ENCODE data around the gene CTSE.
"Not testable (repeated sequence)": the region's sequence is repeated elsewhere in the genome, so short reads cannot be mapped to it uniquely, and the experiment has no call there.

The CTSE gene

GRCh38 chr1:206023695-206024094, at the start of gene CTSE:
TSS of gene CTSE (minus strand) at chr1:206023895. CDS start at chr1:206023791, 104 bp downstream.
- no peak for DNase-seq

DNA sequence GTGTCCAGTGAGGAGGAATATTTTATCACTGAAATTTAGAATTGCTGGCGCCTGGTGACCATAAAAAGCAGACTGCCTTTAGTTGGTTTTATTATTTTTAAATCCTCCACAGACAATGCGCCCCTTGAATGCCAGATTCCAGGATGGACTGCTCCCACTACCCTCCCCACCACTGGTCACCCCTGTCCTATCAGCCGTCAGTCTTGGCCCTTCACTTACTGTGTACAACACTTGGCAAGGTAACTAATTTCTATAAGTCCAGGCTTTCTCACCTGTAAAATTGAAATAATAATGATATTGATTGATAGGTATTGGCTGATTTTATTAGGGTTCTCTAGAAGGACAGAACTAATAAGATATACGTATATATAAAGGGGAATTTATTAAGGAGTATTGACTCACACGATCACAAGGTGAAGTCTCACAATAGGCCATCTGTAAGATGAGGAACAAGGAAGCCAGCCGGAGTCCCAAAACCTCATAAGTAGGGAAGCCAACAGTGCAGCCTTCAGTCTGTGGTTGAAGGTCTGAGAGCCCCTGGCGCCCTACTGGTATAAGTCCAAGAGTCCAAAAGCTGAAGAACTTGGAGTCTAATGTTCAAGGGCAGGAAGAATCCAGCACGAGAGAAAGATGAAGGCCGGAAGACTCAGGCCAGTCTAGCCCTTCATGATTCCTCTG, 47.1 kb upstream of the CTSE start:
- no peak for DNase-seq

DNA sequence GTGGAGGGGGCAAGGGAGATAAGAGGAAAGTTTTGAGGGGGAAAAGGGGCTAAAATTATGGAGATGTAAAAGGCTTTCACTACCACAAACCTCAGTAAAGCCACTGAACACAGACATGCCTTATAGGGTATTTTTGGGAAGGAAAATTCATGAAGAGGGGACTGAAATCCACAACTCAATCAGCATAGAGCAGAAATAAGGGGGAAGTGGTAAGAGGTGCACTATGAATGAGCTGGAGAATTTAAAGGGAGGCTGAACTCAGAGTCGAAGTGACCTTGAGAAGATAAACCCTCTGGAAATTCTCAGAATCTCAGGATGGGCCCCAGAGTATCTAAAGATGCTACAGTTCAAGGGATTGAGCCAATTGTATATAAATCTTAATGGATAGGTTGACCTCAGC, 44.6 kb upstream of the CTSE start:
- no peak for DNase-seq

DNA sequence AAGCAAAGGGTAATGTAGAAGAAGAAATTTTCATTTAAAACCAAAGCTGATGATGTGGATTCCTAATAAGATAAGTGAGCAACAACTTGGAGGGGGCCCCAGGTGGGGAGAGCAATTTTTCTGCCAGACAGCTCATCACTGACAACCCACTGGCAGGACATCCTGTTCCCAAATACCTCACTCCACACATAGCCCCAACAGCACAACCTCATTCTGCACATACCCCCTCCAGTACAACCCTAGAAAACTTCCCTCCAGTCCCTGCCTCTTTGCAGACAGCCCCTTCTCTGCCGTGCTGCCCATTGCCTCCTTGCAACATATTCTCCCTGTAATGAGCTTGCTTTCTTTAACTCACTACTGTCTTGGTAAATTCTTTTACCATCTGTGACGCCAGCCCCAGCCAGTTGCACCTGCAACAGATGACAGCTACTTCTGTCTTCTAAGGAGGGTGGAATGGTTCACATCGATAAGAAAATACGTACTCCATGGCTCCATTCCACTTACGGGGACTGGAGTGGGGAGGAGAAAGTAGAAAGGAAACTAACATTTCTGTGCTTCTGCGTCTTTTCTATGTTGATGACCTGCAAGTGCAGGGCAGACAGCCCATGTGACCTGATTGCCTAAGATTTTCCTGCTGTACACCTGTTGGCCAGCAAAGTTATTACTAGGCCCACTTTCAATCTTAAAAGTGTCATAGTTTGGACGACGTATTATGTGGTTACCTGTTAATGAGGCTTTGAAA, 44.0 kb upstream of the CTSE start:
- no peak for DNase-seq

- DNase-seq, result peak; percentile 12
These were observed 42.9 kb upstream of the CTSE start for GRCh38 chr1:206066479-206067171.

GRCh38 chr1:206065547-206066145, 42.0 kb upstream of the CTSE start:
- no peak for DNase-seq

DNA sequence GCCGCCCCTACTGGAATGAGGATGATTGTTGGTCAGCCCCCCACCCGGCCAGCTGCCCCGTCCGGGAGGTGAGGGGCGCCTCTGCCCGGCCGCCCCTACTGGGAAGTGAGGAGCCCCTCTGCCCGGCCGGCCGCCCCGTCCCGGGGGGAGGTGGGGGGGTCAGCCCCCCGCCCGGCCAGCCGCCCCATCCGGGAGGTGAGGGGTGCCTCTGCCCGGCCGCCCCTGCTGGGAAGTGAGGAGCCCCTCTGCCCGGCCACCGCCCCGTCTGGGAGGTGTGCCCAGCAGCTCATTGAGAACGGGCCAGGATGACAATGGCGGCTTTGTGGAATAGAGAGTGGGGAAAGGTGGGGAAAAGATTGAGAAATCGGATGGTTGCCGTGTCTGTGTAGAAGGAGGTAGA, 40.8 kb upstream of the CTSE start:
- not testable (repeated sequence) for DNase-seq

DNA sequence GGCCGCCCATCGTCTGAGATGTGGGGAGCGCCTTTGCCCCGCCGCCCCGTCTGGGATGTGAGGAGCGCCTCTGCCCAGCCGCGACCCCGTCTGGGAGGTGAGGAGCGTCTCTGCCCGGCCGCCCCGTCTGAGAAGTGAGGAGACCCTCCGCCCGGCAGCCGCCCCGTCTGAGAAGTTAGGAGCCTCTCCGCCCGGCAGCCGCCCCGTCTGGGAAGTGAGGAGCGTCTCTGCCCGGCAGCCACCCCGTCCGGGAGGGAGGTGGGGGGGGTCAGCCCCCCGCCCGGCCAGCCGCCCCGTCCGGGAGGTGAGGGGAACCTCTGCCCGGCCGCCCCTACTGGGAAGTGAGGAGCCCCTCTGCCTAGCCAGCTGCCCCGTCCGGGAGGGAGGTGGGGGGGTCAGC, 40.3 kb upstream of the CTSE start:
- not testable (repeated sequence) for DNase-seq

DNA sequence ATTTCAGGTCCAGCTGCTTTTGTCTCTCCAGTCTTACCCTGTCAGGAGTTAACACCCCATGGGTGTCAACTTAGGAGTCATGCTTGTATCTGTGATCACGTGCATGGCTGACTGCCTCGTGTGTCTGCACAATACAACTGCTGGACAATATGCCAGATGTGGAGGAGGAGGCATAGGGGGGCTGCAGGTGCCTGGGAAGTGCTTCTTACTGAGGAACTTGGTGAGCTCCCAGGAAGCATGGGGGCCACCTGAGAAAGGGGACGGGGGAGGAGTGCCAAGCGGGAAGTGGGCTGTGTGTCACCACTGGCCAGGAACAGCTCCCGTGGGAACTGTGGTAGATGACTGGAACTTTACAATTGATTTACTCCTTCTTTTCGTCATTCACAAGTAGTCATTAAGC, 38.8 kb upstream of the CTSE start:
- DNase-seq, result no peak

DNA sequence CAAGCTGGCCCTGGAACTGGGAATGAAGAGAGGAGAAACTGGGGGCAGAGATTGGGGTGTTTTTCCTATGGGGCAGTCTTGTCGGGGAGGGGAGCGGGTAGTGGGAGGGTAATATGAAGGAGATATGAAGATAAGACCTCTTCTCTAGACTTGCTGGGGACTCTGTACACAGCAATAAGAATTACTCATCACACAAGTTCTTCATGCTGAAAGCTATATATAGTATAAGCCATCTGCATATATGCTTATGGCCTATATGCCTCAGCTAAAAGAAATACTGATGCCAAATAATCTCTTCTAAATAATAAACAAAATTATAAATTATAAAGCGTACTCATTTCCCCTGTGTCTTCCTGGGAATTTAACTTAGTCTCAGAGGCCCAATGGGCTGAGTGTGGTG, 37.1 kb upstream of the CTSE start:
- no peak for DNase-seq

DNA sequence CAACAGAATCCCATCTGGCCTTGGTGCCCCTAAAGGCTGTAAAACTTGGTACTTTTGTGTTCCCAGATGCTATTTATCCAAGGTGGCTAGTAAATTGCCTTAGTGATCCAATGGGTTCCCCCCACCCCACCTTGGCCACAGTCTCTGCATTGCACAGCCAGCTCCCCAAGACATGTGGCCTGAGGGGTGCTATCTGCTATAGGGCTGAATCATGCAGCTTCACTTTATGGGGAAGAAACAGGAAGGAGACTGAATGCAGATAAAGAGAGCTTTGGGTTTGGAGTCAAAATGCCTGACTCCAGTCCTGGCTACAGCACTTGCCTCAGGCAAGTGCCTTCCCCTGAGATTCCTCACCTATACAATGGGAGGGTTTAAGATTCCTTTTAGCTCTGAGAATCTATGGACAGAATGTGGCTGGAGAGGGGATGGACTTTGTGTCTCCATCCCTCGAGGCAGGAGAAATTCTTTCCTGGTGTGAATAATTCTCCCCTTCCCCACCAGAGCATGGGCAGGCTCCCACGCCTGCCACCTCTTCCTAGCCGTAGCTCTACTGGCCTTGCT, 35.7 kb upstream of the CTSE start:
- no peak for DNase-seq

GRCh38 chr1:206058927-206059292, 35.2 kb upstream of the CTSE start:
- no peak for DNase-seq

GRCh38 chr1:206058289-206058926, 34.7 kb upstream of the CTSE start:
- DNase-seq, result not testable (repeated sequence)

- not testable (repeated sequence) for DNase-seq
These were observed 32.1 kb upstream of the CTSE start for GRCh38 chr1:206055639-206056323.

DNA sequence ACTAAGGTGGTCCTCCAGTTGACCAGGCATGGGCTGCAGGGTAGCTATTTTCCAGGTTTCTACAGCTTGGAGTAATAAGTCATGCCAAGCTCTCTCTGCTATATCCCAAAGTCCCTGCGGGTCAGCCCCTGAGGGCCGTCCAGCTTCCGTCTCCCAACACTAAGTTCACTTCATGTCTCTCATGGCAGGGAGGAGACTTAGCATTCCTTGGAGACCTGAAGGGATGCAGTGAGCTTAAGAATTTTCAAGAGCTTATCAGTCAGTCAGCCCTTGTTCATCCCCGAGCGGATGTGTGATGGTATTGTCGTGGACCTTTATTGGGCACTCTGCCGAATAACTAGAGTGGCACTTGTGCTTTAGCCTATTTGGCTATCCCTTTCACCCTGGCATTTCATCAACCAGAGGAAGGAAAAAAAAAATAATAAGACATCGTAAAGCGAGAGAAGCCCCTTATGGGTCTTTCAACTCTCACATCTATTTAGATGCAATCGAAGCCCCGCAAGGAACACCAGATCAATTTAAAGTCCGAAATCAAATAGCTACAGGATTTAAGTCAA, 31.5 kb upstream of the CTSE start:
- not testable (repeated sequence) for DNase-seq

GRCh38 chr1:206053616-206054015, 29.9 kb upstream of the CTSE start:
- DNase-seq, result not testable (repeated sequence)

DNA sequence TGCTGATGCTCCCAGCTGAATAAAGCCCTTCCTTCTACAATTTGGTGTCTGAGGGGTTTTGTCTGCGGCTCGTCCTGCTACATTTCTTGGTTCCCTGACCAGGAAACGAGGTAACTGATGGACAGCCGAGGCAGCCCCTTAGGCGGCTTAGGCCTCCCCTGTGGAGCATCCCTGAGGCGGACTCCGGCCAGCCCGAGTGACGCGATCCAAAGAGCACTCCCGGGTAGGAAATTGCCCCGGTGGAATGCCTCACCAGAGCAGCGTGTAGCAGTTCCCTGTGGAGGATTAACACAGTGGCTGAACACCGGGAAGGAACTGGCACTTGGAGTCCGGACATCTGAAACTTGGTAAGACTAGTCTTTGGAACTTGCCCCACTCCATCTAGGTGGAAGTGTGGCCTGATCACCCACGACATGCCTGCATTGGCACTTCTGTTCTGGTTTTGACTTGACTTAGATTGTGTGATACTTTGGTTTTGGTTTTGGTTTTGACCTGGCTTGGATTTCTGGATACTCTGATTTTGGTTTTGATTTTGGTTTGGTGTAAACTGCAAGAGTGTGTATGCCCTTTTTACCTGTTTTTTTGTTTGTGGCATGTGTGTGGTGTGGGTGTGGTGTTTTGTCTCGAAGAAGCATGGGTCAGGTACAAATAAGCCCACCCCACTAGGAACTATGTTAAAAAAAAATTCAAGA, 29.4 kb upstream of the CTSE start, which contains the start of gene RHEX:
RHEX (plus strand) TSS at position 255 of the 692 bp plus-strand sequence. CDS start 44,656 bp downstream, outside the sequence.
- not testable (repeated sequence) for DNase-seq

GRCh38 chr1:206052231-206052865, 28.7 kb upstream of the CTSE start:
- not testable (repeated sequence) for DNase-seq

DNA sequence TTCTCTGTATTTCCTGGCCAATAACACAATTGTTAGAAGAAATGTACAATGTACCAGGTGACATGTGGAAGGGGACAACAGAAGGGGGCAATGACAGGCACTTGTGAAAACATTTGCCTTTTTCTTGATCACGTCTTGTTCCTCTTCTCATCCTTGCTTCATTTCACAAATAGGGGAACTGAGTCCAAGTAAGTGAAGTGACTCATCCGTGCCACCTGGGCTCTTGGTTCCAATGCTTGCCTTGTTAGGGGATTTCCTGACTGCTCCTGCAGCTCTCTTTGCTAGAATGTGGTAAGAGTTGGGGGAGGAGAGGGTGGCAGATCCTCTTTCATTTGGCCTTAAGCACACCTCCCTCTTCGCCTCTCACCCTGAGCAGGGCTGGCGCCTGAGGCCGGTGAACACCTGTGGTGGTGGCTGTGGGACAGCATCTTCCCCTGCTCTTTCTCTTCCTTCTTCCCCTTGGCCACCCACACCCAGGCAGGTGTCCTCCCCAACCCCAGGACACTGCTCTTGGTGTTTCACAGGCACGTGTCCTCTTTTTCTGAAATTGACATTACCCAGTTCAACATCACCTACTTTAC, 27.1 kb upstream of the CTSE start:
- DNase-seq, result peak; percentile 83

Data from CD4-positive, alpha-beta T cell treated with Interferon gamma for 1 hour (primary cell).